ENCODE measurements around the gene ASPSCR1. TPM values are rescaled to one million over a fixed set of nuclear protein-coding genes. Genes with fewer than 3 reads are reported as not detected.
A peak's percentile ranks its signal among the peaks of the same experiment; 100 is the strongest.

Gene ASPSCR1
- total RNA-seq, 3 donors from 2014 or later: 15.4 to 31.8 (median 17.9) TPM

DNA sequence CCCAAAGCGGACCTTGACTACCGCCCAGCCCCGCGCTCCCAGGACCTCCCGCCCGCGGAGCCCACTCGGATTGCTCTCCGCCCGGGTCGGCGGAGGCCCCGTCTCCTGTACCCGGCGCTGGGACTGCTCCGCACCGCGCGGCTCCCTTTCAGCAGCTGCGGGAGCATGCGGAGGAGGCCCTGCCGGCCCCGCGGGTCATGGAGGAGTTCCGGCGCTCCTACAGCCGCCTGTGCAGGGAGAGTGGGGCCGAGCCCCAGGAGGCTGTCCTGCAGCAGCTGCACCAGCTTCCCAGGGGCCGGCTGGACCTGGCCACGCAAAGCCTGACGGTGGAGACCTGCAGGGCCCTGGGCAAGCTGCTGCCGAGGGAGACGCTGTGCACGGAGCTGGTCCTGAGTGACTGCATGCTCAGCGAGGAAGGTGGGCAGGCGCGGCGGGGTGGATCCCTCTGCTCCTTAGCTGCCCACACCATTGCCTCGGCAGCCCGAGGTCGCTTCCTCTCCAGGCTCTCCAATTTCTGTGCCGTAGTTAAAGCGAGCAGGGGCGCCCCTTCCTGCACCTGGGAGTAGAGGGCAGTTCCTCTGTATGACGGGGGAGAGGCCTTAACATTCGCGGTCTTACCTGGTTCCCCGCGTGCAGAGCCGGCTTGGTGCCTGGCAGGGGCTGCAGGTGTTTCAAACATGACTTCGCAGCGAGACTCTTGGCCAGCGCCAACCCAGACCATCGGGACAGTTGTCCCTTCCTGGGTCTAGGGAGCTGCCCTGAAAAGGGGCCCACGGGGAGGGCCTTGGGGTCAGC is 46.2 kb downstream of the ASPSCR1 start:
- Histone ChIP-seq H3K4me1 (peaks cover 6 to 22% of the 10 kb centered on the region in 2 donors), H3K27me3 (no peaks in the 10 kb centered on the region), H3K36me3 (no peaks in the 10 kb centered on the region), H3K9me3 (no peaks in the 10 kb centered on the region), H3K27ac (no peak overlapping the region), H3K4me3 (peak overlapping the region; percentile 69 to 90 (median 88))
- no peak for TF ChIP-seq POLR2AphosphoS5 (IDR thresholded peaks at IDR 0.05)
- TF ChIP-seq POLR2A (IDR thresholded peaks at IDR 0.05): no peak
- TF ChIP-seq, protein P1, sequence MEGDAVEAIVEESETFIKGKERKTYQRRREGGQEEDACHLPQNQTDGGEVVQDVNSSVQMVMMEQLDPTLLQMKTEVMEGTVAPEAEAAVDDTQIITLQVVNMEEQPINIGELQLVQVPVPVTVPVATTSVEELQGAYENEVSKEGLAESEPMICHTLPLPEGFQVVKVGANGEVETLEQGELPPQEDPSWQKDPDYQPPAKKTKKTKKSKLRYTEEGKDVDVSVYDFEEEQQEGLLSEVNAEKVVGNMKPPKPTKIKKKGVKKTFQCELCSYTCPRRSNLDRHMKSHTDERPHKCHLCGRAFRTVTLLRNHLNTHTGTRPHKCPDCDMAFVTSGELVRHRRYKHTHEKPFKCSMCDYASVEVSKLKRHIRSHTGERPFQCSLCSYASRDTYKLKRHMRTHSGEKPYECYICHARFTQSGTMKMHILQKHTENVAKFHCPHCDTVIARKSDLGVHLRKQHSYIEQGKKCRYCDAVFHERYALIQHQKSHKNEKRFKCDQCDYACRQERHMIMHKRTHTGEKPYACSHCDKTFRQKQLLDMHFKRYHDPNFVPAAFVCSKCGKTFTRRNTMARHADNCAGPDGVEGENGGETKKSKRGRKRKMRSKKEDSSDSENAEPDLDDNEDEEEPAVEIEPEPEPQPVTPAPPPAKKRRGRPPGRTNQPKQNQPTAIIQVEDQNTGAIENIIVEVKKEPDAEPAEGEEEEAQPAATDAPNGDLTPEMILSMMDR (IDR thresholded peaks at IDR 0.05): no peak
- no peak for DNase-seq (ENCODE audit: low spot score in 2 of 2)
- intact Hi-C loops (cut with DNase I; ENCODE audit: low total_unique reads): loop anchor here (2.0 kb wide), 1 partner anchor 61 kb away; no protein-coding TSS in a partner anchor

DNA sequence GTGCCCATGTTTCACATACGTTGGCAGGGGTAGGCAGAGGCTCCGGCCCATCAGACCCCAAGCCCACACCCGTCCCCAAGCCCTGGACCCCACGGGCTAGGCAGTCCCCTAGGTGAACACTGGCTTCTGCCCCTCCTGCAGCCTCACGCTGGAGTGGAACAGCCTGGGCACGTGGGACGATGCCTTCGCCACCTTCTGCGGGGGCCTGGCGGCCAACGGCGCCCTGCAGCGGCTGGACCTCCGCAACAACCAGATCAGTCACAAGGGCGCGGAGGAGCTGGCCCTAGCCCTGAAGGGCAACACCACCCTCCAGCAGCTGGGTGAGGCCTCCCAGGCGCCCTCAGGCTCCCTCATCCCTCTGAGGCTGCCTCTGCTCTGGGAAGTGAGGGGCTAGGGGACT is 47.4 kb downstream of the ASPSCR1 start:
- Histone ChIP-seq H3K27me3 (no peaks in the 10 kb centered on the region), H3K27ac (no peak overlapping the region), H3K9me3 (no peaks in the 10 kb centered on the region), H3K36me3 (no peaks in the 10 kb centered on the region), H3K4me3 (no peak overlapping the region), H3K4me1 (peaks cover 6 to 22% of the 10 kb centered on the region in 2 donors)
- intact Hi-C loops (cut with DNase I; ENCODE audit: low total_unique reads): no loop called here
- no peak for TF ChIP-seq POLR2A (IDR thresholded peaks at IDR 0.05)
- TF ChIP-seq POLR2AphosphoS5 (IDR thresholded peaks at IDR 0.05): no peak
- TF ChIP-seq, protein P1 (IDR thresholded peaks at IDR 0.05): no peak
- no peak for DNase-seq (ENCODE audit: low spot score in 2 of 2)

DNA sequence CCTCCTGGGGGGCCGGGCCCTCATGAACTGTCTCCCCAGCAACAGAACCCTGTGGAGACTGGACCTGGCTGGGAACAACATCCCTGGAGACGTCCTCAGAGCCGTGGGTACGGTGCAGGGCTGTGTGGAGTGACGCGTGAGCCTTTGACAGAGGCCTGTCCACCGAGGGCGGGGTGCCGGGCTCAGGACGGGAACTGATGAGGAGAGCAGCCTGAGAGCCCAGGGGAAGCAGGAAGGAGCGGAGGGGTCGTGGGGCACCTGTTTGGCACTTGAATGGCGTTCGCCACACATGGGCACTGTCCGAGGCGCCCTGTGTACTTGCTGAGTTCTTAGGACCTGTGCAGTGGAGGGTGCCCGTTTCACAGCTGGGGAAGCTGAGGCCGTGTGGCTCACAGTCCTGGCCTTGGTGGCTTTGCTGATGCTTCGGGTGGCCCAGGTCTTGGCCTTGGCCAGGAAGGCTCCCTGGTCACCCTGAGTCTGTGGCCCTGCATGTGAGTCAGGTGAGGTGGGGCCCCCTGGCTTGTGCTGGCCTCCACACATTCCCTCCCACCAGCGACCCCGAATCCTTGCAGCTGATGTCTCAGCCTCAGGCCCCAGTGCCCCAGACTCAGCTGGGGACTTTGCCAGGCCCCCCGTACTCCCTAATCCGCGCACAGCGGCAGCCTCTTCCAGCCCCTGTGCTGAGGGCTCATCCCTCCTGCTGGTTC is 48.1 kb downstream of the ASPSCR1 start:
- Histone ChIP-seq H3K36me3 (no peaks in the 10 kb centered on the region), H3K4me1 (peaks cover 11 to 26% of the 10 kb centered on the region in 2 donors)
- intact Hi-C loops (cut with DNase I; ENCODE audit: low total_unique reads): no loop called here

DNA sequence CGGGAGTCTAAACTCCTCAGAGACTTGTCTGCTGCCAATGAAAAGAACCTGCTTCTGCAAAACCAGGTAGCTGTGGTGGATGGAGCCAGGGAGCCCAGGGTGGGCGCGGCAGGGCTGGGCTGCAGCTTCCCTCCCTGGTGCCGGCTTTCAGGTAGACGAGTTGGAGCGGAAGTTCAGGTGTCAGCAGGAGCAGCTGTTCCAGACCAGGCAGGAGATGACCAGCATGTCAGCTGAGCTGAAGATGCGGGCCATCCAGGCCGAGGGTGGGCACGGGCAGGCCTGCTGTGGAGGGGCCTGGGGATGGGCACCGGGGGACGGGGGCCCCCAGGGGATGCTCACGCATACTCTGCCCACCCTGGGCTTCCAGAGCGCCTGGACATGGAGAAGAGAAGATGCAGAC is 50.8 kb downstream of the ASPSCR1 start:
- H3K9me3 ChIP-seq: no peaks in the 10 kb centered on the region
- no peak overlapping the region for H3K4me3 ChIP-seq
- no peak for TF ChIP-seq POLR2A (IDR thresholded peaks at IDR 0.05)
- no peak for TF ChIP-seq POLR2AphosphoS5 (IDR thresholded peaks at IDR 0.05)
- TF ChIP-seq, protein P1 (IDR thresholded peaks at IDR 0.05): no peak
- H3K27me3 ChIP-seq: no peaks in the 10 kb centered on the region
- no peaks in the 10 kb centered on the region for H3K36me3 ChIP-seq
- DNase-seq (ENCODE audit: low spot score in 2 of 2): no peak
- H3K4me1 ChIP-seq: peaks cover 5 to 11% of the 10 kb centered on the region in 2 donors
- no peak overlapping the region for H3K27ac ChIP-seq
- intact Hi-C loops (cut with DNase I; ENCODE audit: low total_unique reads): no loop called here

More for the DNA sequence above, 48.1 kb downstream of the ASPSCR1 start:
- H3K4me3 ChIP-seq: no peak overlapping the region
- DNase-seq (ENCODE audit: low spot score in 2 of 2): no peak
- no peak overlapping the region for H3K27ac ChIP-seq
- no peaks in the 10 kb centered on the region for H3K27me3 ChIP-seq
- H3K9me3 ChIP-seq: no peaks in the 10 kb centered on the region
- TF ChIP-seq POLR2A (IDR thresholded peaks at IDR 0.05) (no peak), POLR2AphosphoS5 (IDR thresholded peaks at IDR 0.05) (no peak)
- TF ChIP-seq, protein P1 (IDR thresholded peaks at IDR 0.05): no peak

DNA sequence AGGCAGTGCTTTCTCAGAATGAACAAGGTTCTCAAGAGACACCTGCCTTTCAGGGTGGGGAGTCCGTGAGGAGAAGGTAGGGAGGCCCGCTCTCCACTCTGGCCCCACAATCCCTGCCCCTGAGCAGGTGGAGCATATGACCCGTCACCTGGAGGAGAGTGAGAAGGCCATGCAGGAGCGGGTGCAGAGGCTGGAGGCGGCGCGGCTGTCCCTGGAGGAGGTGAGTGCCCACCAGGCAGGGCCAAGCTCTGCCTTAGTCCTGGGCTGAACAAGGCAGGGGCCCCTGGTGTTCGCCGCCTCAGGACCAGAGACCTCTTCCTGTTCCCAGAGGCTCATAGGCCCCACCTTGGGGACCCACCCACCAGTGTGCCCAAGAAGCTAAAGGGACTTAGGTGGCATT is 51.5 kb downstream of the ASPSCR1 start:
- H3K27ac ChIP-seq: no peak overlapping the region
- H3K4me3 ChIP-seq: no peak overlapping the region
- H3K9me3 ChIP-seq: no peaks in the 10 kb centered on the region
- no peak for DNase-seq (ENCODE audit: low spot score in 2 of 2)
- H3K4me1 ChIP-seq: peaks cover 5 to 9% of the 10 kb centered on the region in 2 donors
- intact Hi-C loops (cut with DNase I; ENCODE audit: low total_unique reads): no loop called here
- no peaks in the 10 kb centered on the region for H3K36me3 ChIP-seq
- H3K27me3 ChIP-seq: no peaks in the 10 kb centered on the region
- TF ChIP-seq POLR2AphosphoS5 (IDR thresholded peaks at IDR 0.05) (no peak), POLR2A (IDR thresholded peaks at IDR 0.05) (no peak)
- TF ChIP-seq, protein P1 (IDR thresholded peaks at IDR 0.05): no peak
